IMR-90 (cell line): Measurements from ENCODE around the gene MINDY2. TPM values are rescaled to one million over a fixed set of nuclear protein-coding genes. Genes with fewer than 3 reads are reported as not detected.

Experiments
- ATAC-seq: fragments of 200-7000 bp; cut with Tn5 transposase; 2 replicates; pipeline ENCODE4 v1.9.1; 2020; ENCODE audit warnings: low read depth, mild to moderate bottlenecking, moderate library complexity
- BruUV-seq: library from RNA; stranded (reverse); fragments of 400-500 nt; replicated peaks from 2 replicates; lab custom pipeline; 2021; lab: Mats Ljungman, UMichigan
- CTCF ChIA-PET: fragments of 300-600 bp; formaldehyde crosslinking; extraction: SDS; loops from one replicate; lab custom pipeline; 2021; ENCODE audit warnings: antibody characterized with exemption; lab: Yijun Ruan, JAX
- POLR2A ChIA-PET: fragments of 300-600 bp; sonication (Branson Sonifier 250); formaldehyde crosslinking; loops from one replicate; lab custom pipeline; 2022; ENCODE audit warnings: antibody characterized with exemption; ENCODE audit not compliant: unreplicated experiment; lab: Charles Lee
- DNase-seq: peaks from one replicate; pipeline ENCODE4 v3.0.0; 2013
- H2AFZ ChIP-seq: replicated peaks from 2 replicates; pipeline ENCODE3; 2013; ENCODE audit warnings: low read length, mild to moderate bottlenecking; ENCODE audit not compliant: poor library complexity
- H2AK5ac ChIP-seq: 2 replicates; pipeline ENCODE4 v1.6.1; 2013; ENCODE audit warnings: low read depth, low read length, inconsistent platforms
- H2AK9ac ChIP-seq: replicated peaks from 2 replicates; pipeline ENCODE3; 2013; ENCODE audit warnings: mild to moderate bottlenecking, low read depth, low read length, moderate library complexity; ENCODE audit not compliant: poor library complexity
- H2BK120ac ChIP-seq: 2 replicates; pipeline ENCODE4 v1.6.1; 2013; ENCODE audit warnings: low read depth, low read length, inconsistent platforms
- H2BK15ac ChIP-seq: 3 replicates; pipeline ENCODE4 v1.6.1; 2013; ENCODE audit warnings: low read depth, low read length, inconsistent platforms
- H2BK20ac ChIP-seq: 2 replicates; pipeline ENCODE4 v1.6.1; 2013; ENCODE audit warnings: low read depth, mild to moderate bottlenecking, inconsistent platforms, low read length, moderate library complexity
- H2BK5ac ChIP-seq: 2 replicates; pipeline ENCODE4 v1.6.1; 2013; ENCODE audit warnings: mild to moderate bottlenecking, low read depth, low read length, inconsistent platforms; ENCODE audit not compliant: poor library complexity, severe bottlenecking
- H3K14ac ChIP-seq: replicated peaks from 2 replicates; pipeline ENCODE4 v1.6.1; 2013; ENCODE audit warnings: low read depth, low read length, inconsistent platforms
- H3K18ac ChIP-seq: 2 replicates; pipeline ENCODE4 v1.6.1; 2013; ENCODE audit warnings: low read depth, low read length, control low read depth
- H3K23ac ChIP-seq: 2 replicates; pipeline ENCODE4 v1.6.1; 2013; ENCODE audit warnings: low read depth, low read length, inconsistent platforms
- H3K27ac ChIP-seq: 2 replicates; pipeline ENCODE4 v1.5.1; 2013; ENCODE audit warnings: mild to moderate bottlenecking, control low read depth, low read length; ENCODE audit not compliant: insufficient read depth
- H3K27me3 ChIP-seq: 2 replicates; pipeline ENCODE4 v1.6.1; 2013; ENCODE audit warnings: low read length; ENCODE audit not compliant: control insufficient read depth, insufficient read depth
- H3K36me3 ChIP-seq: 2 replicates; pipeline ENCODE4 v1.6.1; 2013; ENCODE audit warnings: low read length, mixed read lengths; ENCODE audit not compliant: control insufficient read depth, insufficient read depth
- H3K4ac ChIP-seq: 2 replicates; pipeline ENCODE4 v1.6.1; 2013; ENCODE audit warnings: low read depth, low read length, inconsistent platforms
- H3K4me1 ChIP-seq: 2 replicates; pipeline ENCODE4 v1.6.1; 2013; ENCODE audit warnings: low read length, mixed read lengths; ENCODE audit not compliant: control insufficient read depth, insufficient read depth
- H3K4me2 ChIP-seq: 2 replicates; pipeline ENCODE4 v1.6.1; 2013; ENCODE audit warnings: low read depth, mild to moderate bottlenecking, control low read depth, low read length, moderate library complexity
- H3K4me3 ChIP-seq: 2 replicates; pipeline ENCODE4 v1.5.1; 2013; ENCODE audit warnings: low read depth, mild to moderate bottlenecking, control low read depth, low read length, moderate library complexity; ENCODE audit not compliant: insufficient read depth
- H3K56ac ChIP-seq: 2 replicates; pipeline ENCODE4 v1.6.1; 2013; ENCODE audit warnings: low read length, inconsistent platforms; ENCODE audit not compliant: insufficient read depth; ENCODE audit errors: extremely low read depth
- H3K79me1 ChIP-seq, 2 experiments: 2 replicates each; pipeline ENCODE4 v1.6.1; 2013; ENCODE audit warnings: low read length in 2 of 2, inconsistent platforms in 1 of 2, low read depth in 1 of 2
- H3K9ac ChIP-seq: 2 replicates; pipeline ENCODE4 v1.6.1; 2013; ENCODE audit warnings: low read depth, low read length, control low read depth
- H3K9me1 ChIP-seq: 2 replicates; pipeline ENCODE4 v1.6.1; 2013; ENCODE audit warnings: low read length, inconsistent platforms; ENCODE audit not compliant: insufficient read depth
- H3K9me3 ChIP-seq: 2 replicates; pipeline ENCODE4 v1.6.1; 2013; ENCODE audit warnings: low read length; ENCODE audit not compliant: control insufficient read depth, insufficient read depth
- H4K20me1 ChIP-seq: 2 replicates; pipeline ENCODE4 v1.6.1; 2013; ENCODE audit warnings: low read length, inconsistent platforms; ENCODE audit not compliant: insufficient read depth
- H4K5ac ChIP-seq: 2 replicates; pipeline ENCODE4 v1.6.1; 2013; ENCODE audit warnings: mild to moderate bottlenecking, low read depth, low read length, control low read depth
- H4K8ac ChIP-seq, 2 experiments: 2 replicates each; pipeline ENCODE4 v1.6.1; 2013; ENCODE audit warnings: low read depth in 2 of 2, low read length in 2 of 2, control low read depth in 1 of 2, inconsistent platforms in 1 of 2
- H4K91ac ChIP-seq: 2 replicates; pipeline ENCODE4 v1.6.1; 2013; ENCODE audit warnings: low read depth, low read length, inconsistent platforms; ENCODE audit not compliant: insufficient read depth
- BHLHE40 ChIP-seq: fragments of 150-350 bp; IDR thresholded peaks from 2 replicates; pipeline ENCODE4 v1.6.1; 2016; ENCODE audit warnings: mild to moderate bottlenecking, low read depth, low read length
- CEBPB ChIP-seq: IDR thresholded peaks from 2 replicates; pipeline ENCODE4 v1.6.1; 2012; ENCODE audit warnings: low read depth, low read length, improper control_type of control experiment
- CHD1 ChIP-seq: IDR thresholded peaks from 2 replicates; pipeline ENCODE4 v1.6.1; 2012; ENCODE audit warnings: low read depth, low read length, improper control_type of control experiment
- CTCF ChIP-seq: conservative IDR thresholded peaks from 2 replicates; pipeline ENCODE4 v1.5.1; 2012; ENCODE audit warnings: mild to moderate bottlenecking, low read depth, low read length, improper control_type of control experiment
- ELK1 ChIP-seq: fragments of 150-350 bp; IDR thresholded peaks from 2 replicates; pipeline ENCODE4 v1.6.1; 2016; ENCODE audit warnings: low read depth, mild to moderate bottlenecking, low read length, moderate library complexity, borderline replicate concordance
- FOS ChIP-seq: fragments of 150-350 bp; IDR thresholded peaks from 2 replicates; pipeline ENCODE4 v1.6.1; 2016; ENCODE audit warnings: low read depth, low read length
- MAFK ChIP-seq: IDR thresholded peaks from 2 replicates; pipeline ENCODE4 v1.6.1; 2012; ENCODE audit warnings: low read depth, low read length, improper control_type of control experiment
- MAZ ChIP-seq: IDR thresholded peaks from 2 replicates; pipeline ENCODE4 v1.6.1; 2012; ENCODE audit warnings: low read depth, mild to moderate bottlenecking, low read length, improper control_type of control experiment, moderate library complexity, borderline replicate concordance
- MXI1 ChIP-seq: IDR thresholded peaks from 2 replicates; pipeline ENCODE4 v1.6.1; 2012; ENCODE audit warnings: low read depth, mild to moderate bottlenecking, low read length, moderate library complexity, borderline replicate concordance
- NFE2L2 ChIP-seq: fragments of 150-350 bp; IDR thresholded peaks from 2 replicates; pipeline ENCODE4 v1.6.1; 2016; ENCODE audit warnings: low read depth, mild to moderate bottlenecking, low read length
- POLR2A ChIP-seq: IDR thresholded peaks from 2 replicates; pipeline ENCODE4 v1.6.1; 2012; ENCODE audit warnings: mild to moderate bottlenecking, low read depth, low read length
- RAD21 ChIP-seq: IDR thresholded peaks from 2 replicates; pipeline ENCODE4 v1.6.1; 2012; ENCODE audit warnings: low read length, improper control_type of control experiment
- RCOR1 ChIP-seq: IDR thresholded peaks from 2 replicates; pipeline ENCODE4 v1.6.1; 2012; ENCODE audit warnings: mild to moderate bottlenecking, low read length, improper control_type of control experiment; ENCODE audit not compliant: insufficient replicate concordance
- RFX5 ChIP-seq: IDR thresholded peaks from 2 replicates; pipeline ENCODE4 v1.8.0; 2012; ENCODE audit warnings: low read depth, mild to moderate bottlenecking, low read length, moderate library complexity
- SMC3 ChIP-seq: fragments of 150-350 bp; IDR thresholded peaks from 2 replicates; pipeline ENCODE4 v1.6.1; 2016; ENCODE audit warnings: low read depth, mild to moderate bottlenecking, antibody characterized with exemption, low read length, moderate library complexity
- WGBS, 2 experiments: methylation state at CpG; one replicate each; pipeline versions ENCODE4 v1.1.5 to v1.1.7; 2013; ENCODE audit warnings: missing lambda C conversion rate in 2 of 2; ENCODE audit not compliant: insufficient read length in 1 of 2; ENCODE audit errors: extremely low coverage in 2 of 2; 5-methylcytosine and 5-hydroxymethylcytosine counted together
- dilution Hi-C: fragments of 300-500 bp; cut with HindIII; formaldehyde crosslinking; loops from one replicate; pipeline ENCODE4 v1.14.3; 2018; ENCODE audit warnings: low sequenced_read_pairs; ENCODE audit not compliant: unreplicated experiment
- in situ Hi-C: fragments of 300-500 bp; cut with MboI; formaldehyde crosslinking; loops from 3 replicates; pipeline ENCODE4 v1.14.3; 2019; ENCODE audit warnings: low sequenced_read_pairs, inconsistent platforms, mixed read lengths
- intact Hi-C: fragments of 100-400 bp; cut with micrococcal nuclease; formaldehyde crosslinking; loops from 2 replicates; pipeline ENCODE4 v1.10.0; 2022
- polyA plus RNA-seq, 3 experiments: library from polyadenylated mRNA; depleted of rRNA; stranded (reverse); fragments of >200 nt; gene quantifications; 2 replicates each; pipeline ENCODE4 v1.2.3, GENCODE V29; 2012; ENCODE audit warnings: low replicate concordance in 1 of 3
- total RNA-seq: library from RNA; depleted of rRNA; stranded (reverse); fragments of >200 nt; gene quantifications from 2 replicates; pipeline ENCODE4 v1.2.3, GENCODE V29; 2012
- TF ChIP-seq, protein P1 (sequence below): fragments of 150-350 bp; IDR thresholded peaks from 2 replicates; pipeline ENCODE4 v1.6.1; 2017; ENCODE audit warnings: mild to moderate bottlenecking, antibody characterized with exemption, low read length, low read depth

Gene MINDY2
- total and polyA plus RNA-seq, 2 of the 4 experiments (the other 2 are of a cell fraction), result 4.0 to 9.3 TPM

DNA sequence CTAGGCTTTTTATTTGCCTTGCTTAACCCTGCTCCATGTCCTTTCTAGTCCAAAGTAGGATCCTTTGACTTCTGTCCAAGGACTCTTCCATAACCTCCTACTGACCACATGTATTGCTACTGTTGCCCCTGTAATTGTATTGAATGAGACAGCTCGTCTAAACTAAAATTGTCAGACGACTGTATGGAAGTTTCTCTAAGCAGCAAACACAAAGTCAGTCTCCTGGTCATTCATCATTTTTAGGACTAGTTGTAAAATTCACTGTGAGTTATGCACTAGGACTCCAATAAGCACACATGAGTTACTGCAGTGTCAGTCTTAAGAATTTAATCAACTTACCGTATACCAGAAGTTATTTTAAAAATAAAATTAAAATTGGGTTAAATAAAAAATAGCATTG, 129.5 kb downstream of the MINDY2 start:
- Histone ChIP-seq H2AK9ac (no peak overlapping the region), H3K14ac (no peak overlapping the region), H4K8ac (no peak overlapping the region), H2BK5ac (no peak overlapping the region), H4K91ac (no peak overlapping the region), H2BK15ac (no peak overlapping the region), H3K4ac (no peak overlapping the region), H3K4me2 (no peak overlapping the region), H3K27me3 (no peaks in the 10 kb centered on the region), H2AK5ac (no peak overlapping the region), H3K9me1 (peaks cover 7% of the 10 kb centered on the region), H3K18ac (no peak overlapping the region), H2BK20ac (no peak overlapping the region), H3K79me1 (peaks cover 30 to 48% of the 10 kb centered on the region in 2 experiments), H4K5ac (no peak overlapping the region), H3K56ac (no peak overlapping the region), H2BK120ac (no peak overlapping the region), H3K27ac (no peak overlapping the region), H3K4me3 (no peak overlapping the region), H3K9me3 (no peaks in the 10 kb centered on the region), H3K9ac (no peak overlapping the region), H3K23ac (no peak overlapping the region), H3K36me3 (peaks cover 26% of the 10 kb centered on the region), H2AFZ (no peak overlapping the region), H3K4me1 (no peaks in the 10 kb centered on the region), H4K20me1 (peaks cover 3% of the 10 kb centered on the region; the same call in 1 of the 2 replicates)
- no peak for TF ChIP-seq CTCF
- no peak for TF ChIP-seq RFX5
- TF ChIP-seq RCOR1, result no peak
- TF ChIP-seq POLR2A, result no peak
- TF ChIP-seq MAZ, result no peak
- TF ChIP-seq NFE2L2, result no peak
- no peak for TF ChIP-seq FOS
- no peak for TF ChIP-seq MXI1
- no peak for TF ChIP-seq CHD1
- TF ChIP-seq CEBPB, result no peak
- TF ChIP-seq RAD21, result no peak
- no peak for TF ChIP-seq MAFK
- no peak for TF ChIP-seq ELK1
- no peak for TF ChIP-seq BHLHE40
- TF ChIP-seq, protein P1, sequence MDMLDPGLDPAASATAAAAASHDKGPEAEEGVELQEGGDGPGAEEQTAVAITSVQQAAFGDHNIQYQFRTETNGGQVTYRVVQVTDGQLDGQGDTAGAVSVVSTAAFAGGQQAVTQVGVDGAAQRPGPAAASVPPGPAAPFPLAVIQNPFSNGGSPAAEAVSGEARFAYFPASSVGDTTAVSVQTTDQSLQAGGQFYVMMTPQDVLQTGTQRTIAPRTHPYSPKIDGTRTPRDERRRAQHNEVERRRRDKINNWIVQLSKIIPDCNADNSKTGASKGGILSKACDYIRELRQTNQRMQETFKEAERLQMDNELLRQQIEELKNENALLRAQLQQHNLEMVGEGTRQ, result no peak
- TF ChIP-seq SMC3, result no peak
- dilution Hi-C loops (no loop called here), intact Hi-C loops (no loop called here), in situ Hi-C loops (no loop called here)
- ChIA-PET CTCF (no interaction called here), POLR2A (no interaction called here)
- WGBS, 2 experiments, result no CpG with 5 or more reads among the region's 3 CpGs
- ATAC-seq (no peak), DNase-seq (no peak)
- no TSS peak for BruUV-seq
